ENCODE measurements around the gene PRSS58. TPM values are rescaled to one million over a fixed set of nuclear protein-coding genes. Genes with fewer than 3 reads are reported as not detected.

Gene PRSS58
- not detected in 2 replicates for total RNA-seq
- long read RNA-seq: 0 reads

- H3K4me1 Mint-ChIP-seq (ENCODE audit: low read depth): no peaks in the 10 kb centered on the region
- TF ChIP-seq CTCF (IDR thresholded peaks at IDR 0.05; ENCODE audit: unreplicated experiment): no peak
- no peak within 1 kb of the TSS for H3K27ac Mint-ChIP-seq
- peaks cover 6% of the 10 kb centered on the region for H3K27me3 Mint-ChIP-seq
- no peaks in the 10 kb centered on the region for H3K36me3 Mint-ChIP-seq (ENCODE audit: insufficient read depth)
- H3K9me3 Mint-ChIP-seq (ENCODE audit: low read depth): peaks cover 17% of the 10 kb centered on the region
- no peak within 1 kb of the TSS for H3K4me3 Mint-ChIP-seq (ENCODE audit: low read depth)
- no peak for DNase-seq (ENCODE audit: low spot score, unreplicated experiment)
Measured at GRCh38 chr7:142257958-142258357, at the start of gene PRSS58. Gene PRSS58, minus strand, starts transcription at chr7:142258058. Its CDS starts 351 bp downstream, at chr7:142257707.

- H3K27me3 Mint-ChIP-seq: peaks cover 10% of the 10 kb centered on the region
- no peak for DNase-seq (ENCODE audit: low spot score, unreplicated experiment)
- H3K36me3 Mint-ChIP-seq (ENCODE audit: insufficient read depth): no peaks in the 10 kb centered on the region
- no peaks in the 10 kb centered on the region for H3K4me1 Mint-ChIP-seq (ENCODE audit: low read depth)
- H3K9me3 Mint-ChIP-seq (ENCODE audit: low read depth): no peaks in the 10 kb centered on the region
- no peak overlapping the region for H3K4me3 Mint-ChIP-seq (ENCODE audit: low read depth)
- no peak overlapping the region for H3K27ac Mint-ChIP-seq
- no peak for TF ChIP-seq CTCF (IDR thresholded peaks at IDR 0.05; ENCODE audit: unreplicated experiment)
Measured at GRCh38 chr7:142307246-142307900, 49.5 kb upstream of the PRSS58 start.

- TF ChIP-seq CTCF (IDR thresholded peaks at IDR 0.05; ENCODE audit: unreplicated experiment): peak; percentile 56
- no peak overlapping the region for H3K4me3 Mint-ChIP-seq (ENCODE audit: low read depth)
- H3K9me3 Mint-ChIP-seq (ENCODE audit: low read depth): no peaks in the 10 kb centered on the region
- H3K36me3 Mint-ChIP-seq (ENCODE audit: insufficient read depth): no peaks in the 10 kb centered on the region
- H3K27me3 Mint-ChIP-seq: peaks cover 12% of the 10 kb centered on the region
- H3K4me1 Mint-ChIP-seq (ENCODE audit: low read depth): no peaks in the 10 kb centered on the region
- H3K27ac Mint-ChIP-seq: no peak overlapping the region
- DNase-seq (ENCODE audit: low spot score, unreplicated experiment): no peak
Measured at GRCh38 chr7:142303650-142304049, 45.8 kb upstream of the PRSS58 start.

GRCh38 chr7:142301923-142302550, 44.2 kb upstream of the PRSS58 start:
- H3K27ac Mint-ChIP-seq: no peak overlapping the region
- H3K36me3 Mint-ChIP-seq (ENCODE audit: insufficient read depth): no peaks in the 10 kb centered on the region
- TF ChIP-seq CTCF (IDR thresholded peaks at IDR 0.05; ENCODE audit: unreplicated experiment): peak; percentile 59
- peaks cover 12% of the 10 kb centered on the region for H3K27me3 Mint-ChIP-seq
- H3K9me3 Mint-ChIP-seq (ENCODE audit: low read depth): no peaks in the 10 kb centered on the region
- no peak overlapping the region for H3K4me3 Mint-ChIP-seq (ENCODE audit: low read depth)
- no peaks in the 10 kb centered on the region for H3K4me1 Mint-ChIP-seq (ENCODE audit: low read depth)
- no peak for DNase-seq (ENCODE audit: low spot score, unreplicated experiment)

GRCh38 chr7:142301299-142301698, 43.4 kb upstream of the PRSS58 start:
- no peak for DNase-seq (ENCODE audit: low spot score, unreplicated experiment)
- no peak for TF ChIP-seq CTCF (IDR thresholded peaks at IDR 0.05; ENCODE audit: unreplicated experiment)
- no peaks in the 10 kb centered on the region for H3K36me3 Mint-ChIP-seq (ENCODE audit: insufficient read depth)
- H3K4me3 Mint-ChIP-seq (ENCODE audit: low read depth): no peak overlapping the region
- no peaks in the 10 kb centered on the region for H3K9me3 Mint-ChIP-seq (ENCODE audit: low read depth)
- peaks cover 12% of the 10 kb centered on the region for H3K27me3 Mint-ChIP-seq
- no peak overlapping the region for H3K27ac Mint-ChIP-seq
- no peaks in the 10 kb centered on the region for H3K4me1 Mint-ChIP-seq (ENCODE audit: low read depth)
